GM19035 (cell line): ENCODE data around the gene MELK.
A peak's percentile ranks its signal among the peaks of the same experiment; 100 is the strongest.

Experiments used
- ATAC-seq: cut with Tn5 transposase; IDR thresholded peaks from one replicate; pipeline ENCODE4 v1.9.1; 2021; ENCODE audit not compliant: unreplicated experiment

MELK gene

GRCh38 chr9:36665921-36666431 lies 93.3 kb downstream of the MELK start:
- peak; percentile 52 for ATAC-seq

GRCh38 chr9:36671561-36671960 lies 98.9 kb downstream of the MELK start:
- no peak for ATAC-seq

- ATAC-seq = no peak
These were observed 103.4 kb downstream of the MELK start for GRCh38 chr9:36676091-36676490.

- no peak for ATAC-seq
These were observed 104.2 kb downstream of the MELK start for GRCh38 chr9:36676778-36677485.

- ATAC-seq = no peak
These were observed 104.9 kb downstream of the MELK start for GRCh38 chr9:36677611-36678010.

- ATAC-seq = no peak
These were observed 107.0 kb downstream of the MELK start for GRCh38 chr9:36679710-36680109.

- ATAC-seq = no peak
These were observed 113.8 kb downstream of the MELK start for GRCh38 chr9:36686471-36686870.

GRCh38 chr9:36690412-36691168 lies 117.9 kb downstream of the MELK start:
- no peak for ATAC-seq

GRCh38 chr9:36691671-36692070 lies 119.0 kb downstream of the MELK start:
- no peak for ATAC-seq

GRCh38 chr9:36698984-36699383 lies 126.3 kb downstream of the MELK start:
- ATAC-seq = no peak

- ATAC-seq = no peak
These were observed 131.5 kb downstream of the MELK start for GRCh38 chr9:36704148-36704547.

GRCh38 chr9:36713515-36714490 lies 141.1 kb downstream of the MELK start:
- no peak for ATAC-seq

GRCh38 chr9:36716496-36716895 lies 143.8 kb downstream of the MELK start:
- no peak for ATAC-seq

- ATAC-seq = no peak
These were observed 144.6 kb downstream of the MELK start for GRCh38 chr9:36717276-36717675.

GRCh38 chr9:36718612-36719011 lies 145.9 kb downstream of the MELK start:
- no peak for ATAC-seq

GRCh38 chr9:36720043-36720442 lies 147.3 kb downstream of the MELK start:
- no peak for ATAC-seq

- ATAC-seq = no peak
These were observed 149.3 kb downstream of the MELK start for GRCh38 chr9:36721846-36722588.

GRCh38 chr9:36725777-36726356 lies 153.2 kb downstream of the MELK start:
- ATAC-seq = no peak
